ENCODE data around the gene CEP78.

CEP78 gene

GRCh38 chr9:78311886-78312524 is 76.1 kb downstream of the CEP78 start:
- DNase-seq = no peak

DNA sequence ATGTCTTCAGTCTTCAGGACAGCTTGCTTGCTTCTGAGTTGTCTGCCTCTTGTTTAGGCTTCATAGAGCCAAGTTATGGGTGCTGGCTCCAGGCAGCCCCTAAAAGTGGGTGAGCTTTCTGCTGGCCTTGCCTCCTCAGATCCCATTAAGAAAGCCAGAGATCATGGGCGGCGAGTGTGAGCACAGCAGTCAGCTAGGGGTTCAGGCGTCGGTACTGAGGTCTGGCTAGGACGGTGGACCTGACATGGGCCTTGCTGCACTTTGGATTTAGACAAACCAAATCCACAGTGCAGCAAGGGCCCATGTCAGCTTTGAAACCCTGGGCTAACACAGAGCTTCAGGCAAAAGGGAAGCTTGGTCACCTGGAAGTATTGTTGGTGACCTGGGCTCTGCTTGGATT is 78.7 kb downstream of the CEP78 start:
- no peak for DNase-seq

GRCh38 chr9:78314953-78315870 is 79.3 kb downstream of the CEP78 start:
- DNase-seq = no peak

DNA sequence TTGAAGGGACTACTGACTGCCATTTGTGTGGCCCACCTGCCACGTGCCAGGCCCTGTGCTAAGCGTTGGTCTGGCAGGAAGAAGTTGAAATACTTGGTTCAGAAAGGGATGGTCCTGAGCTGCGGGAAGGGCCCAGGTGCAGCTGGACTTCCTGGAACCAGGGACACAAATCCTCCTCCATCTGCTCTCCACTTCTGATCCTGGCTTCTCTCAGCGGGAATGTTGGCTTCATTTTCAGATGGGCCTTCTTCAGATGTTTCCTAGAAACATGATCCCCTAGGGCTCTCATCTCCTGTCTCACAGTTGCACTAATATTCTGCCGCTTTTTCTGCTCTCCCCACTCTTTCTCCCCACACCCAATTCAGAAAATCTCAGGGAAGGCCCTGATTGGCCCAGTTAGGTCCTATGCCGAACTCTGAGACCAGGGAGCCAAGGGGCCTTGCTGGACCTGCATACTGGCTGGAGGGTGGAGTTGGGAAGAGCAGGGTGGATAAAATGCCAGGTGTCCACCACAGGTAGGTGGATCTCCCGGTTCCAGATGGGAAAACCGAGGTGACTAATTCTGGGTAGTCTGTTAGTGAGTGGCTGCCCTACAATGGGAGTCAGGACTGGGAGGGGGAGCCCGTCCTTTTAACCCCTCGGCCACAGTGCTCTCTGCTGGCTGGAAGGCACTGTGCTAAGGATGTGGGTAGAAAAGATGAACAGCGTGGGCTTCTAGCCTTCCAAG is 80.5 kb downstream of the CEP78 start:
- no peak for DNase-seq

DNA sequence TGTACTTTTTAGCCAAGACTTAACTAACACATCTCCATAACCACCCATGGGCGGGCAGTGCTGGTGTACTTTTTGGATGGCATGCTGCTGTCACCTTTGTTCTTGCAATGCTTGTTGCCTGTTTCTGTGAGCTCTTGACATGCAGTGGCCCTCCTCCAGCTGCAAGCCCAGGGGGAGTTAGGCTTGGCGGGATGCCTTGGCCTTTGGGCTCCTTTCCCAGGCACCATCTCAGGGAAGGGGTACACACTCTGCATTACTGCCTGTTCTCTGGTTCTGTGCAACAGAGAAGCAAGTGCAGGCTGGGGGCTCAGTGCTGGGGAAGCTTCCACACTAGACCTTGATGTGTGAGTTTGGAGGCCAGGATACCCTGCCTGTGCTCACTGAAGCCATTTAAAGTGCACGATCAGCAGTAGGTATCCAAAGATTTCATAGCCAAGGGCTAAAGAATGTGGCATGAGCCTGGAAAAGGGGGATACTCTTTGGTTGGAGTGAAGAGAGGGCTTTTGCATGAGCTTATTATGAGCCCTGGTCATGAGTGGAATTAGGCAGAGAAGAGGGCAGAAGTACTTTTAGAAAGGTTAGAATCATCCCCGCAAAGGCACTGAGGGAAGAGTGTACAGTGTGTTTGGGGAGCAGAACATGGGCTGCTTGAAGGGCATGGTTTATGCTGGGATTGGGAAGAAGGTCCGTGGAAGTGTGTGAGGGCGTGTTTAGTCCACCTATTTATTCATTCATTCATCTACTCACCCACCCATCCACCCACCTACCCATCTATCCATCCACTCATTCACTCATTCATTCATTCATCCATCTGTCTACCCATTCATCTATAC is 83.5 kb downstream of the CEP78 start:
- DNase-seq = no peak

DNA sequence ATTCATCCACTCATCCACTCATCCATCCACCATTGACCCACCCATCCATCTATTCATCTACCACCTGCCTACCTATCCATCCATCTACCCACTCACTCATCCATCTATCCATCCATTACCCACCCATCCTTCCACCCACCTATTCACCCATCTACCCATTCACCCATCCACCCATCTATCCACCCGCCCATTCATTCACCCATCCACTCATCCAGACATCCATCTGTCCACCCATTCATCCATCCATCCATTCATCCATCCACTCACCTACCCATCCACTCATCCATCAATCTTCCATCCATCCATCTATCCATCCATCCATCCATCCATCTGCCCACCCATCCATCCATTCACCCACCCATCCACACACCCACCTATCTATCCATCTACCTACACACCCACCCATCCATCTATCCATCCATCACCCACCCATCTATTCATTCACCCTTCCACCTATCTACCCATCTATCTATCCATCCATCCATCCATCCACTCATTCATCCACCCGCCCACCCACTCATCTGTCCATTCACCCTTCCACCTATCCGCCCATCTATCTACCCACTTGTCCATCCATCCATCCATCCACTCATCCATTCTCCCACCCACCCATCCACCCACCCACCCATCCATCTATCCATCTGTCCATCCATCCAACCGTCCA is 84.3 kb downstream of the CEP78 start:
- DNase-seq = no peak

GRCh38 chr9:78320875-78321496 is 85.1 kb downstream of the CEP78 start:
- no peak for DNase-seq

GRCh38 chr9:78321505-78321904 is 85.6 kb downstream of the CEP78 start:
- no peak for DNase-seq

DNA sequence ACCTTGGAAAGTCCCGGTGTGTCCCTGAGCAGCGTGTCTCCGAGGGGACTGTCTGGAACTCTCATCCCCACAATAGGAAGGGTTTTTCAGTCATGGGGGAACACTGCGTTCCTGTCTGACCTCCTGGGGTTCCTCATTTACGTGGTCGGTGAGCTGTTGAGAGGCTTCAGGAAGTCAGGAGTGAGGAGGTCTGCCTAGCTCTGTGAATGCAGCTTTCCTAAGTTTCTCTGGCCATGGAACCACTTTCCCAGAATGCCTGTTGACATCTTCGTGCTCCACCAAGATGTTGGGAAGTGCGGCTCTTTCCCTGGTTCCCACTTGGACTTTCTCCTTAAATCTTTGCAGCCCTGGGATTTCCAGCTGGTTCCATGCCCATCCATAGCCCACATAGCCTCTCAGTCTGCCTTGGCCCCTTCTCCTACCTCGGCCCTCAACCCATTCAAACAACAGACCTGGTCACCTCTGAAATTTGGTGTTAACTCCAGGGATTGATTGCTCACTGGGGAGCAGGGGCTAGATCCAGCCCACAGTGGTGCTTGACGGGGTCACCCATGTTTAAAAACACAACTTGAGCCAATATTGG is 88.3 kb downstream of the CEP78 start:
- no peak for DNase-seq

- DNase-seq = no peak
These were observed 88.8 kb downstream of the CEP78 start for GRCh38 chr9:78324682-78325081.

DNA sequence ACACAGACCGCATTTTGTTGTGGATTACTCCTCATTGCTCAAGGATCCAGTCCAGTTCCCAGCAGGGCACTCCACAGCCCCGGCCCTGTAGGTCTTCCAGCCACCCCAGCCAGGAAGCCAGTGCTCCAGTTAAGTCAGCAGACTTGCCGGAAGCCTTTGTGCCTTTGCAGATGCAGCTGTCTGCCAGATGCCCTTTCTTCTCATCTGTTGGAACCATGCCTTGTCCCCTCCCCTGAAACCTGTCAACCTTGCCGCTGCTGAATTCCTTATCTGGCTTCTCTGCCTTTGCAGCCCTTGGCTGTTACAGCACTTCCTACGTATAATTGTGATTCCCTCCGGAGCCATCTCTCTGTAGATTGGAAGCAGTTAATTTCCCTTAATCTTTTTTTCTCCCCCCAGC is 89.5 kb downstream of the CEP78 start:
- DNase-seq = no peak

GRCh38 chr9:78325846-78326360 is 90.0 kb downstream of the CEP78 start:
- DNase-seq = no peak

- DNase-seq = no peak
These were observed 90.7 kb downstream of the CEP78 start for GRCh38 chr9:78326564-78326963.
